Activated T-cell treated with anti-CD3 and anti-CD28 coated beads, Interleukin-2, amount 50 U/mL, for 72 hours (primary cell): Measurements from ENCODE around the gene PBX1. TPM values are rescaled to one million over a fixed set of nuclear protein-coding genes. Genes with fewer than 3 reads are reported as not detected.

Source experiments
- ATAC-seq, 2 donors: fragments of 150-1000 bp; cut with Tn5 transposase; replicated peaks in 1 of 2; 2 replicates each; pipeline ENCODE4 v1.10.0; 2021; ENCODE audit warnings: moderate library complexity in 2 of 2, mild to moderate bottlenecking in 1 of 2
- DNase-seq, 2 donors: peaks; one replicate each; pipeline ENCODE4 v3.0.0; 2021 to 2022; ENCODE audit warnings: mixed read lengths in 1 of 2
- H3K27ac Mint-ChIP-seq: one replicate; pipeline ENCODE4 v1.8.0; 2022; ENCODE audit warnings: mild to moderate bottlenecking, moderate library complexity, mixed read lengths
- H3K27me3 Mint-ChIP-seq: one replicate; pipeline ENCODE4 v1.8.0; 2022; ENCODE audit warnings: low read depth, mixed read lengths
- H3K36me3 Mint-ChIP-seq, 2 donors: one replicate each; pipeline ENCODE4 v1.8.0; 2022; ENCODE audit warnings: mixed read lengths in 2 of 2, mild to moderate bottlenecking in 1 of 2; ENCODE audit not compliant: insufficient read depth in 2 of 2
- H3K4me1 Mint-ChIP-seq: one replicate; pipeline ENCODE4 v1.8.0; 2022; ENCODE audit warnings: low read depth, mixed read lengths
- H3K4me3 Mint-ChIP-seq, 2 donors: one replicate each; pipeline ENCODE4 v1.8.0; 2022; ENCODE audit warnings: mild to moderate bottlenecking in 2 of 2, mixed read lengths in 2 of 2, moderate library complexity in 2 of 2
- H3K9me3 Mint-ChIP-seq, 2 donors: one replicate each; pipeline ENCODE4 v1.8.0; 2022; ENCODE audit warnings: mixed read lengths in 2 of 2
- total RNA-seq, 2 donors: library from RNA; stranded (reverse); gene quantifications; one replicate each; pipeline ENCODE4 v1.2.3, GENCODE V29; 2022

The PBX1 gene
- total RNA-seq, 2 donors from 2014 or later: 0.62 to 0.74 TPM

GRCh38 chr1:164635803-164636731, 77.1 kb downstream of the PBX1 start:
- Mint-ChIP-seq H3K4me3 (no peak overlapping the region), H3K36me3 (no peaks in the 10 kb centered on the region), H3K9me3 (peaks cover 0 to 2% of the 10 kb centered on the region in 2 donors), H3K4me1 (no peaks in the 10 kb centered on the region), H3K27me3 (no peaks in the 10 kb centered on the region), H3K27ac (no peak overlapping the region)
- ATAC-seq (no peak), DNase-seq (no peak)

GRCh38 chr1:164636757-164637156, 77.8 kb downstream of the PBX1 start:
- no peak for DNase-seq
- Mint-ChIP-seq H3K27me3 (no peaks in the 10 kb centered on the region), H3K36me3 (no peaks in the 10 kb centered on the region), H3K27ac (no peak overlapping the region), H3K4me3 (no peak overlapping the region), H3K4me1 (no peaks in the 10 kb centered on the region), H3K9me3 (peaks cover 0 to 2% of the 10 kb centered on the region in 2 donors)
- ATAC-seq: no peak

GRCh38 chr1:164637461-164638375, 78.7 kb downstream of the PBX1 start:
- Mint-ChIP-seq H3K9me3 (peaks cover 0 to 3% of the 10 kb centered on the region in 2 donors), H3K4me1 (no peaks in the 10 kb centered on the region), H3K36me3 (no peaks in the 10 kb centered on the region), H3K27me3 (no peaks in the 10 kb centered on the region), H3K4me3 (no peak overlapping the region), H3K27ac (no peak overlapping the region)
- no peak for ATAC-seq
- no peak for DNase-seq

- Mint-ChIP-seq H3K27me3 (no peaks in the 10 kb centered on the region), H3K4me1 (no peaks in the 10 kb centered on the region), H3K27ac (no peak overlapping the region), H3K36me3 (no peaks in the 10 kb centered on the region), H3K4me3 (no peak overlapping the region), H3K9me3 (peaks cover 0 to 1% of the 10 kb centered on the region in 2 donors)
- DNase-seq: no peak
- no peak for ATAC-seq
Observed at GRCh38 chr1:164638492-164639202, 79.7 kb downstream of the PBX1 start.

- no peaks in the 10 kb centered on the region for H3K36me3 Mint-ChIP-seq
- peaks cover 0 to 1% of the 10 kb centered on the region in 2 donors for H3K9me3 Mint-ChIP-seq
- H3K27me3 Mint-ChIP-seq: no peaks in the 10 kb centered on the region
- H3K4me3 Mint-ChIP-seq: no peak overlapping the region
- no peak overlapping the region for H3K27ac Mint-ChIP-seq
- no peaks in the 10 kb centered on the region for H3K4me1 Mint-ChIP-seq
- no peak for DNase-seq
- no peak for ATAC-seq
Observed at GRCh38 chr1:164640686-164641352, 81.8 kb downstream of the PBX1 start.

GRCh38 chr1:164641353-164641730, 82.4 kb downstream of the PBX1 start:
- ATAC-seq: no peak
- Mint-ChIP-seq H3K36me3 (no peaks in the 10 kb centered on the region), H3K9me3 (peaks cover 0 to 1% of the 10 kb centered on the region in 2 donors), H3K4me3 (no peak overlapping the region), H3K4me1 (no peaks in the 10 kb centered on the region), H3K27ac (no peak overlapping the region), H3K27me3 (no peaks in the 10 kb centered on the region)
- DNase-seq: no peak

- H3K4me3 Mint-ChIP-seq: no peak overlapping the region
- ATAC-seq (no peak), DNase-seq (no peak)
- no peaks in the 10 kb centered on the region for H3K27me3 Mint-ChIP-seq
- no peak overlapping the region for H3K27ac Mint-ChIP-seq
- no peaks in the 10 kb centered on the region for H3K36me3 Mint-ChIP-seq
- H3K9me3 Mint-ChIP-seq: peaks cover 0 to 1% of the 10 kb centered on the region in 2 donors
- H3K4me1 Mint-ChIP-seq: no peaks in the 10 kb centered on the region
Observed at GRCh38 chr1:164643018-164643417, 84.0 kb downstream of the PBX1 start.

GRCh38 chr1:164644268-164644667, 85.3 kb downstream of the PBX1 start:
- Mint-ChIP-seq H3K4me3 (no peak overlapping the region), H3K36me3 (no peaks in the 10 kb centered on the region), H3K9me3 (peaks cover 0 to 1% of the 10 kb centered on the region in 2 donors), H3K4me1 (no peaks in the 10 kb centered on the region), H3K27ac (no peak overlapping the region), H3K27me3 (no peaks in the 10 kb centered on the region)
- no peak for ATAC-seq
- DNase-seq: no peak

- no peak overlapping the region for H3K27ac Mint-ChIP-seq
- DNase-seq (no peak), ATAC-seq (no peak)
- no peaks in the 10 kb centered on the region for H3K27me3 Mint-ChIP-seq
- no peaks in the 10 kb centered on the region for H3K36me3 Mint-ChIP-seq
- H3K4me3 Mint-ChIP-seq: no peak overlapping the region
- no peaks in the 10 kb centered on the region for H3K4me1 Mint-ChIP-seq
- H3K9me3 Mint-ChIP-seq: peaks cover 0 to 1% of the 10 kb centered on the region in 2 donors
Observed at GRCh38 chr1:164644774-164645644, 86.0 kb downstream of the PBX1 start.

- DNase-seq (no peak), ATAC-seq (no peak)
- Mint-ChIP-seq H3K36me3 (no peaks in the 10 kb centered on the region), H3K4me1 (no peaks in the 10 kb centered on the region), H3K27ac (no peak overlapping the region), H3K9me3 (peaks cover 0 to 1% of the 10 kb centered on the region in 2 donors), H3K27me3 (no peaks in the 10 kb centered on the region), H3K4me3 (no peak overlapping the region)
Observed at GRCh38 chr1:164645921-164646320, 86.9 kb downstream of the PBX1 start.

GRCh38 chr1:164647211-164647610, 88.2 kb downstream of the PBX1 start:
- DNase-seq (no peak), ATAC-seq (no peak)
- Mint-ChIP-seq H3K27ac (no peak overlapping the region), H3K36me3 (no peaks in the 10 kb centered on the region), H3K9me3 (no peaks in the 10 kb centered on the region), H3K4me1 (peaks cover 7% of the 10 kb centered on the region), H3K27me3 (no peaks in the 10 kb centered on the region), H3K4me3 (no peak overlapping the region)

GRCh38 chr1:164648636-164649035, 89.7 kb downstream of the PBX1 start:
- DNase-seq (no peak), ATAC-seq (no peak)
- Mint-ChIP-seq H3K27ac (no peak overlapping the region), H3K4me1 (peaks cover 7% of the 10 kb centered on the region), H3K36me3 (no peaks in the 10 kb centered on the region), H3K27me3 (no peaks in the 10 kb centered on the region), H3K4me3 (no peak overlapping the region), H3K9me3 (no peaks in the 10 kb centered on the region)
